ENCODE data around the gene CCSER2.

DNA sequence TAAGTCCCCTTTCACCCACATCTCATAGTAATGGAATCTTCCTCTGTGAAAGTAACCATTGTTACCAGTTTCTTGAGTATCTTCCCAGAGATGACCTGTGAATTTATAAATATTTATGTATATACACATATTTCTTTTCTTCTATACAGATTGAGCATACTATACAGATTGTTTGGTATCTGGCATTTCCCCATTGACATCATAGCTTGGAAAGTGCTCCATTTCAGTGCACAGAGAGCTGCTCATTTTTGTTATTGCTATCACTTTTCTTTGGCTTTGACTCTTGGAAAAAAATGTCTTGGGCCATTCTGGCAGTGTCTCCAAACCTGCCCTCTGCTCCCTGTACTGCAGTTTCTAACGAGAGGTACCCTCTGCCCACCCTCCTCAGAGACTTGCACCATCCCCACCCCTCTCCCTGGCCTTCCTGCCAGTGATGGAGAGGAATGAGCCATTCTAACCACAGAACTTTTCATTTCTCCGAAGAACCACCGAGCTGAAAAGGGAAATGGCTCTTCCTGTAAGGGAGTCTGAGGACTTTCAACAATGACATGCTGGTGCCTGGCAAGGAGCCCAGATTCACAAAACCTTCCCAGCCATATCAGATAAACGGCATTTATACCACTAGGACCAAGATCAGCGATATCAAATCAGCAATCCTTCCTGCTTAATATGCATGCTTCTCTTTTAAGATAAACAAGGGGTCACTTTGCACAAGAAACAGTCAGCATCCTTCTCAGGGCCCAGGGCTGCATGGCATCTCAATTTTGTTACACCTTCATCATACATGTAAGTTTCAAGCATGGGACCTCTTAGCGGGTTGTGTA is 19.7 kb upstream of the CCSER2 start:
- TF ChIP-seq, protein P1, sequence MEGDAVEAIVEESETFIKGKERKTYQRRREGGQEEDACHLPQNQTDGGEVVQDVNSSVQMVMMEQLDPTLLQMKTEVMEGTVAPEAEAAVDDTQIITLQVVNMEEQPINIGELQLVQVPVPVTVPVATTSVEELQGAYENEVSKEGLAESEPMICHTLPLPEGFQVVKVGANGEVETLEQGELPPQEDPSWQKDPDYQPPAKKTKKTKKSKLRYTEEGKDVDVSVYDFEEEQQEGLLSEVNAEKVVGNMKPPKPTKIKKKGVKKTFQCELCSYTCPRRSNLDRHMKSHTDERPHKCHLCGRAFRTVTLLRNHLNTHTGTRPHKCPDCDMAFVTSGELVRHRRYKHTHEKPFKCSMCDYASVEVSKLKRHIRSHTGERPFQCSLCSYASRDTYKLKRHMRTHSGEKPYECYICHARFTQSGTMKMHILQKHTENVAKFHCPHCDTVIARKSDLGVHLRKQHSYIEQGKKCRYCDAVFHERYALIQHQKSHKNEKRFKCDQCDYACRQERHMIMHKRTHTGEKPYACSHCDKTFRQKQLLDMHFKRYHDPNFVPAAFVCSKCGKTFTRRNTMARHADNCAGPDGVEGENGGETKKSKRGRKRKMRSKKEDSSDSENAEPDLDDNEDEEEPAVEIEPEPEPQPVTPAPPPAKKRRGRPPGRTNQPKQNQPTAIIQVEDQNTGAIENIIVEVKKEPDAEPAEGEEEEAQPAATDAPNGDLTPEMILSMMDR (optimal IDR thresholded peaks at IDR 0.05 in 1 of 3, IDR thresholded peaks at IDR 0.05 in 1 of 3, conservative IDR thresholded peaks at IDR 0.05 in 1 of 3; ENCODE audit: extremely low read depth in 1 of 3, insufficient read depth in 2 of 3, low read length in 3 of 3) = no peak
- no peak for TF ChIP-seq EZH2 (IDR thresholded peaks at IDR 0.05; ENCODE audit: low read length)
